Fibroblast of the aortic adventitia (primary cell): ENCODE measurements around the gene SRPK2. TPM values are rescaled to one million over a fixed set of nuclear protein-coding genes. Genes with fewer than 3 reads are reported as not detected.
"Not testable (repeated sequence)": the region's sequence is repeated elsewhere in the genome, so short reads cannot be mapped to it uniquely, and the experiment has no call there.

Source experiments
- DNase-seq: peaks from one replicate; pipeline ENCODE4 v3.0.0-alpha.2; 2010; ENCODE audit warnings: low read depth
- H3K4me3 ChIP-seq: 2 replicates; pipeline ENCODE4 v1.5.1; 2011; ENCODE audit warnings: low read depth, mild to moderate bottlenecking, control low read depth, low read length, moderate library complexity
- CTCF ChIP-seq: IDR thresholded peaks from 2 replicates; pipeline ENCODE4 v1.5.1; 2011; ENCODE audit warnings: mild to moderate bottlenecking, low read length, control low read depth, inconsistent platforms; ENCODE audit not compliant: insufficient read depth
- total RNA-seq: library from RNA; depleted of rRNA; stranded (reverse); fragments of >200 nt; gene quantifications from 2 replicates; pipeline ENCODE4 v1.2.3, GENCODE V29; 2012; ENCODE audit warnings: low replicate concordance

SRPK2 gene
- total RNA-seq, 1 donor: 50.8 TPM

- no peak for DNase-seq
- no peak overlapping the region for H3K4me3 ChIP-seq
- no peak for TF ChIP-seq CTCF
Measured at GRCh38 chr7:105327201-105327600, 61.5 kb downstream of the SRPK2 start.

GRCh38 chr7:105325216-105325904 lies 63.4 kb downstream of the SRPK2 start:
- no peak for DNase-seq

GRCh38 chr7:105324606-105325005 lies 64.1 kb downstream of the SRPK2 start:
- not testable (repeated sequence) for DNase-seq, H3K4me3 ChIP-seq

More at GRCh38 chr7:105325216-105325904, 63.4 kb downstream of the SRPK2 start:
- no peak for TF ChIP-seq CTCF
- no peak overlapping the region for H3K4me3 ChIP-seq

- DNase-seq: no peak
- TF ChIP-seq CTCF: no peak
- no peak overlapping the region for H3K4me3 ChIP-seq
Measured at GRCh38 chr7:105323366-105323765, 65.4 kb downstream of the SRPK2 start.

GRCh38 chr7:105322655-105323277 lies 66.0 kb downstream of the SRPK2 start:
- H3K4me3 ChIP-seq: no peak overlapping the region
- no peak for TF ChIP-seq CTCF
- DNase-seq: no peak

GRCh38 chr7:105321754-105322455 lies 66.8 kb downstream of the SRPK2 start:
- no peak overlapping the region for H3K4me3 ChIP-seq
- DNase-seq: no peak
- TF ChIP-seq CTCF: no peak

GRCh38 chr7:105320896-105321295 lies 67.8 kb downstream of the SRPK2 start:
- no peak overlapping the region for H3K4me3 ChIP-seq
- DNase-seq: no peak
- TF ChIP-seq CTCF: no peak
